Mucosa of descending colon (tissue), 3 donors: ENCODE measurements around the gene ZDHHC17. TPM values are rescaled to one million over a fixed set of nuclear protein-coding genes. Genes with fewer than 3 reads are reported as not detected.

Experiments
- ATAC-seq: fragments of 200-7000 bp; cut with Tn5 transposase; one replicate; pipeline ENCODE4 v1.9.1; 2020; ENCODE audit warnings: mild to moderate bottlenecking, moderate library complexity
- DNase-seq, 3 donors: peaks; one replicate each; pipeline ENCODE4 v3.0.0-alpha.2; 2020
- H3K36me3 ChIP-seq: fragments of 200-600 bp; one replicate; pipeline ENCODE4 v1.8.0; 2021; ENCODE audit warnings: low read depth, mild to moderate bottlenecking
- H3K4me1 ChIP-seq: fragments of 200-600 bp; one replicate; pipeline ENCODE4 v1.8.0; 2021; ENCODE audit warnings: low read depth, mild to moderate bottlenecking
- H3K4me3 ChIP-seq: fragments of 200-600 bp; one replicate; pipeline ENCODE4 v1.8.0; 2021; ENCODE audit warnings: mild to moderate bottlenecking
- H3K9me3 ChIP-seq: fragments of 200-600 bp; one replicate; pipeline ENCODE4 v1.8.0; 2021; ENCODE audit warnings: mild to moderate bottlenecking
- CTCF ChIP-seq: fragments of 200-600 bp; IDR thresholded peaks from one replicate; pipeline ENCODE4 v1.8.0; 2022; ENCODE audit warnings: antibody characterized with exemption, mild to moderate bottlenecking
- intact Hi-C, 2 donors: fragments of 100-400 bp; cut with DNase I in 1 of 2; cut with micrococcal nuclease in 1 of 2; formaldehyde crosslinking; loops; one replicate each; pipeline versions ENCODE4 v1.11.0 to v1.11.1; 2022; cut with DNase I, micrococcal nuclease
- total RNA-seq, 3 donors: library from RNA; stranded (reverse); fragmentation: NEBNext Ultra II Directional in 2 of 3; extraction: Animal tissue kit (Norgen Biotek cat#: 25700) in 2 of 3; gene quantifications; one replicate each; pipeline versions ENCODE4 v1.2.1 to v1.2.4, GENCODE V29; 2021 to 2023
- donor health status: DM: no; HTN: no; CAD: no; lungs with moderate emphysema.
- donor health status: DM: no; HTN: no; CAD: no.
- donor health status: DM: no; HTN: yes; CAD: no.

ZDHHC17 gene
- total RNA-seq, 3 donors from 2014 or later, result 17.4 to 39.0 (median 25.7) TPM

- DNase-seq (no peak), ATAC-seq (no peak)
- TF ChIP-seq CTCF, result no peak
- intact Hi-C loops, result no loop called here
- no peaks in the 10 kb centered on the region for H3K4me1 ChIP-seq
- H3K9me3 ChIP-seq, result peaks cover 2% of the 10 kb centered on the region
- no peaks in the 10 kb centered on the region for H3K36me3 ChIP-seq
- no peak overlapping the region for H3K4me3 ChIP-seq
These were observed 66.5 kb downstream of the ZDHHC17 start for GRCh38 chr12:76830436-76830835.

DNA sequence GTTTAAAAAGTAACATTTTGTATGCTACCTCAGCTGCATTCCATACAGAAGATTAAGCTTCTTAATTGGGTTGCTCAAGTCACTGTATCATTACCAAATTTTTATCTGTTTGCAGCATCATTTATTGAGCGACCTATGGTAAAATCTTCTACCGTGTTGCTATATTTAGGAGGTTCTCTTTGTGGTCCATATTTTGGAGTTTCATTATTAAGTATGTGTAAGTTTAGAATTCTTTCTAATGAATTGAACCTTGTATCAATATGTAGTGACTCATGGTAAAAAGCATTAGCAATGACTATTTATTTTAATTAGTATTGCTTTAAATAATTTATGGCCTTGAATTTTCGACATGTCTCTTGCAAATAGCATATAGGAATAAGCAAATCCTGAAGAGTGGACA is 72.7 kb downstream of the ZDHHC17 start:
- intact Hi-C loops, result no loop called here
- no peak overlapping the region for H3K4me3 ChIP-seq
- peaks cover 2% of the 10 kb centered on the region for H3K9me3 ChIP-seq
- no peak for TF ChIP-seq CTCF
- H3K4me1 ChIP-seq, result no peaks in the 10 kb centered on the region
- ATAC-seq, result no peak
- H3K36me3 ChIP-seq, result no peaks in the 10 kb centered on the region
- DNase-seq, result no peak

- H3K9me3 ChIP-seq, result no peaks in the 10 kb centered on the region
- ATAC-seq, result no peak
- DNase-seq, result no peak
- no peak for TF ChIP-seq CTCF
- H3K36me3 ChIP-seq, result no peaks in the 10 kb centered on the region
- intact Hi-C loops, result no loop called here
- H3K4me1 ChIP-seq, result peaks cover 3% of the 10 kb centered on the region
- H3K4me3 ChIP-seq, result no peak overlapping the region
These were observed 83.3 kb downstream of the ZDHHC17 start for GRCh38 chr12:76847260-76847659.

- no peak for DNase-seq
- H3K4me3 ChIP-seq, result no peak overlapping the region
- intact Hi-C loops, result no loop called here
- H3K9me3 ChIP-seq, result no peaks in the 10 kb centered on the region
- no peak for TF ChIP-seq CTCF
- ATAC-seq, result no peak
- peaks cover 3% of the 10 kb centered on the region for H3K4me1 ChIP-seq
- H3K36me3 ChIP-seq, result no peaks in the 10 kb centered on the region
These were observed 84.2 kb downstream of the ZDHHC17 start for GRCh38 chr12:76848132-76848531.

GRCh38 chr12:76852106-76852505 is 88.2 kb downstream of the ZDHHC17 start:
- no peak for ATAC-seq
- intact Hi-C loops, result no loop called here
- DNase-seq, result no peak
- no peak overlapping the region for H3K4me3 ChIP-seq
- peaks cover 8% of the 10 kb centered on the region for H3K9me3 ChIP-seq
- H3K36me3 ChIP-seq, result no peaks in the 10 kb centered on the region
- no peak for TF ChIP-seq CTCF
- no peaks in the 10 kb centered on the region for H3K4me1 ChIP-seq

- ATAC-seq, result no peak
- H3K9me3 ChIP-seq, result peaks cover 8% of the 10 kb centered on the region
- intact Hi-C loops, result no loop called here
- DNase-seq, result no peak
- no peak for TF ChIP-seq CTCF
- no peak overlapping the region for H3K4me3 ChIP-seq
- no peaks in the 10 kb centered on the region for H3K36me3 ChIP-seq
- no peaks in the 10 kb centered on the region for H3K4me1 ChIP-seq
These were observed 91.4 kb downstream of the ZDHHC17 start for GRCh38 chr12:76855271-76855670.
